ENCODE measurements around the gene MARCHF2.

The MARCHF2 gene

DNA sequence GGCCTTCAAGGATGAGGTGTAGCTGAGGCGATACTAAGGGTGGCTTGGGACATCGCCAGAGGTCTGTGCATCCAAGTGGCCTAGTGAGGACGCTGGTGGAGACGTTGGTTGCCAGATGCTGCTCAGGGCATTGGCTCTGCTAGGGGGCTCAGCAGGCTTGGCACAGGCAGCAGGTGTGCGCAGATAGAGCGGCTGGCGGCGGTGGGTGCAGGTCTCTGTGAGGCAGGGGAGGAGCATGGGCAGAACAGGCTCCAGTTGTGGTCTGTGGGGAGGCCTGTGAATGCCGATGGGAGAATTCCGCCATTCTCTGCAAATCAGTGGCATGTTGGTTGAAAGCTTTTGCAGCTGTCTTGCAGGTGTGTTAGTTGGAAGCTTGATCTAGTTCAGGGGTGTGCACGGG lies 68.1 kb downstream of the MARCHF2 start:
- peaks cover 19% of the 10 kb centered on the region for H3K4me1 ChIP-seq (ENCODE audit: low read length)
- no peaks in the 10 kb centered on the region for H3K27me3 ChIP-seq (ENCODE audit: low read depth, low read length)
- H2AFZ ChIP-seq (ENCODE audit: low read depth, low read length): no peak overlapping the region
- H4K20me1 ChIP-seq (ENCODE audit: insufficient read depth, low read length): peaks cover 48% of the 10 kb centered on the region
- H3K27ac ChIP-seq (ENCODE audit: low read length): no peak overlapping the region
- TF ChIP-seq, protein P1, sequence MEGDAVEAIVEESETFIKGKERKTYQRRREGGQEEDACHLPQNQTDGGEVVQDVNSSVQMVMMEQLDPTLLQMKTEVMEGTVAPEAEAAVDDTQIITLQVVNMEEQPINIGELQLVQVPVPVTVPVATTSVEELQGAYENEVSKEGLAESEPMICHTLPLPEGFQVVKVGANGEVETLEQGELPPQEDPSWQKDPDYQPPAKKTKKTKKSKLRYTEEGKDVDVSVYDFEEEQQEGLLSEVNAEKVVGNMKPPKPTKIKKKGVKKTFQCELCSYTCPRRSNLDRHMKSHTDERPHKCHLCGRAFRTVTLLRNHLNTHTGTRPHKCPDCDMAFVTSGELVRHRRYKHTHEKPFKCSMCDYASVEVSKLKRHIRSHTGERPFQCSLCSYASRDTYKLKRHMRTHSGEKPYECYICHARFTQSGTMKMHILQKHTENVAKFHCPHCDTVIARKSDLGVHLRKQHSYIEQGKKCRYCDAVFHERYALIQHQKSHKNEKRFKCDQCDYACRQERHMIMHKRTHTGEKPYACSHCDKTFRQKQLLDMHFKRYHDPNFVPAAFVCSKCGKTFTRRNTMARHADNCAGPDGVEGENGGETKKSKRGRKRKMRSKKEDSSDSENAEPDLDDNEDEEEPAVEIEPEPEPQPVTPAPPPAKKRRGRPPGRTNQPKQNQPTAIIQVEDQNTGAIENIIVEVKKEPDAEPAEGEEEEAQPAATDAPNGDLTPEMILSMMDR (IDR thresholded peaks at IDR 0.05; ENCODE audit: low read depth, low read length): no peak
- TF ChIP-seq EZH2phosphoT487 (IDR thresholded peaks at IDR 0.05; ENCODE audit: low read depth): no peak
- H3K4me3 ChIP-seq (ENCODE audit: low read length): no peak overlapping the region
- peaks cover 77% of the 10 kb centered on the region for H3K36me3 ChIP-seq (replicated peaks; ENCODE audit: low read depth, low read length)
- no peaks in the 10 kb centered on the region for H3K9me3 ChIP-seq (ENCODE audit: insufficient read depth, low read length)
- H3K9ac ChIP-seq (ENCODE audit: low read length): no peak overlapping the region
- H3K79me2 ChIP-seq (ENCODE audit: low read length): peaks cover 98% of the 10 kb centered on the region
- H3K4me2 ChIP-seq (ENCODE audit: low read length): no peak overlapping the region

DNA sequence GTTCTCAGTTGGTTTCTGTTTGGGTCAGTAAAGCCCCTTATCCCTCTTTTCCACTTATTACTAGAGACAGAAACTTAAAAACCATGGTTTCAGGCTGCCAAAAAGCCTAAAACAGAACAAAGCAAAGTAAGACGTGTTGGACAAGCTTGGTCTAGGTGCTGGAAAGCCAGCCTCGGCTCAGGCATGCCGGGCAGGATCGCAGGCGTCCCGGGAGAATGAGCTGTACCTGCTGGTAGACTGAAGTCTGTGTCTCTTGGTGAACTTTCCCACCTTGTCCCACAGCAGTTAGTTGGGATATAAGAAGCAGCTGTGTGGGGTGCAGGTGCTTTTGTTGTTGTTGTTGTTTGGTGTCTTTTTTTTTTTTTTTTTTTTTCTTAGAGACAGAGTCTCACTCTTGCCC lies 68.5 kb downstream of the MARCHF2 start:
- no peak overlapping the region for H3K27ac ChIP-seq (ENCODE audit: low read length)

DNA sequence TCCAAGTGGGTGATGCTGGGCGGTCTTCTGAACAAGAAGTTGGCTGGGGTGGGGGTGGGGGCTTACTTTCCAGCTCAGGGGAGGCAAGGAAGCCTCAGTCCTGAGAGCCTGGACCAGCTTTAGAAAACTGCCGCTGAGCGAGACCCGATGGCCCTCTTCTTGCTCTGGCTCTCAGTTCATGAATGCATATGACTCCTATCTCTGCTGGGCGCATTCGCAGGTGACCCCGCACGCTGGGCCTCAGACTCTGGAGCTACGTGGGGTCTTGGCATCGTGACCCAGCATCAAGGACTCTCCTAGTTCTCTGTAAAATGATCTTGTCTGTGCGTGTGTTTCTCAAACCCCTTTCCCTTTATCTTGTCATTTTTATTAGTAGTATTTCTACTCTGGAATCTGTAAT lies 69.6 kb downstream of the MARCHF2 start:
- H3K79me2 ChIP-seq (ENCODE audit: low read length): peaks cover 89% of the 10 kb centered on the region
- H2AFZ ChIP-seq (ENCODE audit: low read depth, low read length): no peak overlapping the region
- peaks cover 34% of the 10 kb centered on the region for H3K4me1 ChIP-seq (ENCODE audit: low read length)
- H3K4me2 ChIP-seq (ENCODE audit: low read length): no peak overlapping the region
- no peak overlapping the region for H3K9ac ChIP-seq (ENCODE audit: low read length)
- H3K36me3 ChIP-seq (replicated peaks; ENCODE audit: low read depth, low read length): peaks cover 73% of the 10 kb centered on the region
- no peaks in the 10 kb centered on the region for H3K9me3 ChIP-seq (ENCODE audit: insufficient read depth, low read length)
- no peaks in the 10 kb centered on the region for H3K27me3 ChIP-seq (ENCODE audit: low read depth, low read length)
- no peak overlapping the region for H3K27ac ChIP-seq (ENCODE audit: low read length)
- no peak overlapping the region for H3K4me3 ChIP-seq (ENCODE audit: low read length)
- no peak for TF ChIP-seq EZH2phosphoT487 (IDR thresholded peaks at IDR 0.05; ENCODE audit: low read depth)
- TF ChIP-seq, protein P1 (IDR thresholded peaks at IDR 0.05; ENCODE audit: low read depth, low read length): no peak
- H4K20me1 ChIP-seq (ENCODE audit: insufficient read depth, low read length): peaks cover 44% of the 10 kb centered on the region

More for the DNA sequence above, 68.5 kb downstream of the MARCHF2 start:
- no peaks in the 10 kb centered on the region for H3K27me3 ChIP-seq (ENCODE audit: low read depth, low read length)
- peaks cover 77% of the 10 kb centered on the region for H3K36me3 ChIP-seq (replicated peaks; ENCODE audit: low read depth, low read length)
- H3K4me2 ChIP-seq (ENCODE audit: low read length): no peak overlapping the region
- H3K79me2 ChIP-seq (ENCODE audit: low read length): peaks cover 98% of the 10 kb centered on the region
- no peak overlapping the region for H2AFZ ChIP-seq (ENCODE audit: low read depth, low read length)
- H3K9me3 ChIP-seq (ENCODE audit: insufficient read depth, low read length): no peaks in the 10 kb centered on the region
- peaks cover 23% of the 10 kb centered on the region for H3K4me1 ChIP-seq (ENCODE audit: low read length)
- TF ChIP-seq, protein P1 (IDR thresholded peaks at IDR 0.05; ENCODE audit: low read depth, low read length): no peak
- no peak for TF ChIP-seq EZH2phosphoT487 (IDR thresholded peaks at IDR 0.05; ENCODE audit: low read depth)
- H3K4me3 ChIP-seq (ENCODE audit: low read length): no peak overlapping the region
- H3K9ac ChIP-seq (ENCODE audit: low read length): no peak overlapping the region
- H4K20me1 ChIP-seq (ENCODE audit: insufficient read depth, low read length): peaks cover 47% of the 10 kb centered on the region

DNA sequence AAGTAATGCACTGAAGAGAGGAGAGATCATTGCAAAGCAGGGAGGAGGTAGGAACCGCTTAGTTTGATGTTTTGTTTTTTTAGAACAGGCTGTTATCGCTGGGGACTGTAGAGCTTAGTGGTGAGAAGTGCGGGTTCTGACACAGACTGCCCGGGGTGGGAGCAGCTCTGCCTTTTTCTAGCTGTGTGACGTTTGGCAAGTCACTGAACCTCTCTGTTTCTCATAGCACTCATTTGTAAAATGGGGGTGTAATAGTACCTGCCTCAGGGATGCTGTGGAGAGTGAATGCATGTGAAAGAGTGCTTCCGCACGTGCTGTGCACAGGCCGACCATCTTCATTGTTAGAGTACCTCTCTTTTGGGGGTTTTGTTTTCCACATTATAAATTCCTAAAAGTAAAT lies 70.1 kb downstream of the MARCHF2 start:
- H3K27me3 ChIP-seq (ENCODE audit: low read depth, low read length): no peaks in the 10 kb centered on the region
- no peak overlapping the region for H2AFZ ChIP-seq (ENCODE audit: low read depth, low read length)
- peaks cover 73% of the 10 kb centered on the region for H3K36me3 ChIP-seq (replicated peaks; ENCODE audit: low read depth, low read length)
- peaks cover 40% of the 10 kb centered on the region for H4K20me1 ChIP-seq (ENCODE audit: insufficient read depth, low read length)
- no peaks in the 10 kb centered on the region for H3K9me3 ChIP-seq (ENCODE audit: insufficient read depth, low read length)
- peaks cover 89% of the 10 kb centered on the region for H3K79me2 ChIP-seq (ENCODE audit: low read length)
- no peak overlapping the region for H3K9ac ChIP-seq (ENCODE audit: low read length)
- no peak for TF ChIP-seq EZH2phosphoT487 (IDR thresholded peaks at IDR 0.05; ENCODE audit: low read depth)
- TF ChIP-seq, protein P1 (IDR thresholded peaks at IDR 0.05; ENCODE audit: low read depth, low read length): no peak
- H3K4me3 ChIP-seq (ENCODE audit: low read length): no peak overlapping the region
- H3K4me1 ChIP-seq (ENCODE audit: low read length): peaks cover 39% of the 10 kb centered on the region
- H3K4me2 ChIP-seq (ENCODE audit: low read length): no peak overlapping the region
- H3K27ac ChIP-seq (ENCODE audit: low read length): no peak overlapping the region

Data from OCI-LY3 (cell line).